ENCODE measurements around the gene TLL2.
"Not testable (repeated sequence)": the region's sequence is repeated elsewhere in the genome, so short reads cannot be mapped to it uniquely, and the experiment has no call there.

TLL2 gene

DNA sequence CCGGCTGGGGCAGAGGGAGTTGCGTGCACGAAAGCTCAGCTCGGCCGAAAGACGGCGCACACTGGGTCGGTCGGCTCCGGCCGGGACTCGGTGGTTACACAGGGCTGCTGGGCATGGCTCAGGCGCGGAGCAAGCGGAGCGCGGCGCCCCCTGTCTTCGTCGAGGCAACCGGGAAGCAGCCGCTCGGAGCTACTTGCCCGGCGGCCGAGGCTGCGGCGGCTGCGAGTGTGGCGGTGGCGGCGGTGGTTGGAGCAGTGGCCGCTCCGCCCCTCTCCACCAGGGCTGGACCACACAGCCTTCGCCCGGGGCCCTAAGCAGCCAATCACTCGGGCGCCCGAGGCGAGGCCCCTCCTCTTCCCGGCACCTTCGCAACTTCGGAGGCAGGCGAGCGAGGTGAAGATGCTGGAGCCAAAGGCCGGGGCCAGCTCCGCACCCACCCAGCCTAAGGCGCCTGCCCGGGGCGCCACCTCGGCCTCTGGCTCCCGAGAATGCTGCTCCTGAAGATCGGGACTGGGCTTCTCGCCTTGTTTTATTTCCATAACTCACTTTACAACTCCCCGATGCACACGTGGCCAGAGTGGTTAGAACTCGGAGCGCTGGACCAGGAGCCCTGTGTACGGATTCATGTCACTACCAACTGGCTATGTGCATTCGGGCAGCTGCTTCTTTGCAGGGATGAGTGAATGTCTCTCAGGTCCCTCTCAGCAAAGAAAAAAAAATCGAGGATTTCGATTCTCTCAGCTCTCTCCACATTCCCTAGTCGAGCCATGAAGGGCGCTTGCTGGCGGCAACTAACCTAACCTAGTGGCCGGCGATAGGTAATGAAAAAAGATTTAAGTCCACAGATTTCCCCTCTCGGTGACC lies at the start of gene TLL2:
Gene TLL2 (minus strand): TSS at position 229 of the 864 bp plus-strand sequence. CDS start 241 bp downstream, outside the sequence.
- peak; percentile 53 for DNase-seq (ENCODE audit: low spot score)

DNA sequence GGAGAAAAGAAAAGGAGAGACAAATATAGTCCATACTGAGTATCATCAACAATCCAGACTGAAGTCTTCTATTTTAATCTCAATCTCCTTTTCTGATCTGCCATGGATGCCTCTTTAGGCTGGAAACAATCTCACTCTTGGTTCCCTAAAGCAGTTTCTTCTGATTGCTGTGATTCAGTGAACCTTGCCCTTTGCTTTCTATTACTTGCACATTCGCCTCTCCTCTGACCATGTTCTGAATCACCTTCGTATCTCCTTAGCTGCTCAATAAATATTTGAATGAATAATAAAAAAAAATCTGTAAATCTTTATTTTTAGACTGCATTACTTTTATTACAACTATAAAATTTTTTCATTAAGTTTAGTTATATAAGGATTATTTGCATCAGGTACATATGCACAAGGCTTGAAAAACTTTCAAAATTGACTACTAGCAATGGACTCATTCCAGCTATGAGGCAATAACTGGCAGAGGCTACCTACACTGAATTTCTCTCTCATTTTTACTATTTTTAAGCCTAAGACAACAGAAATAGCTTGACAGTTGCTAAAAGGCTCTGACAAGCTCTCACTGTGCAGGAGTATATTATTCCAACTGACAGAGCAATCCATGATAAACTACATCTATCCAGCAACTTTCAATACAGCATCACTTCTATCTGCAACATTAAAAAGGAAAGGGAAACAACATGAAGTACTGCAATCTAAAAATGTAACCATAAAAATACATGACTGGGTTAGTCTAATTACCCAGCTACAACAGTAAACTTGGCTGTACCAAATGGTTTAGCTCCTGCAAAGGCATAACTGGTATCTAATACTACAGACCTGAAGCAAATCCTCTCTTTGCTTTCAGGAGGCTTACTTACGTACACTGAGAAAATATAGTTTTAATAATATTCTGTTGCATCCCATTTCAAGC lies 47.5 kb upstream of the TLL2 start:
- DNase-seq (ENCODE audit: low spot score) = no peak

DNA sequence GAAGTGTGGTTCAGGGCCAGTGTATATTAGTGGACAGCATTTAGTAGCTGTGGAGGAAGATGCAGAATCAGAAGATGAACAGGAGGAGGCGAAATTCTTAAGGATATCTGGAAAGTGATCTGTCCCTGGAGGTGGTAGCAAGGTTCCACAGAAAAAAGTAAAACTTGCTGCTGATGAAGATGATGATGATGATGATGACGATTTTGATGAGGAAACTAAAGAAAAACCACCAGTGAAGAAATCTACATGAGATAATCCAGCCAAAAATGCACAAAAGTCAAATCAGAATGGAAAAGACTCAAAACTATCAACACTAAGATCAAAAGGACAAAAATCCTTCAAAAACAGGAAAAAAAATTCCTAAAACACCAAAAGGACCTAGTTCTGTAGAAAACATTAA lies 46.8 kb upstream of the TLL2 start:
- DNase-seq (ENCODE audit: low spot score) = no peak

DNA sequence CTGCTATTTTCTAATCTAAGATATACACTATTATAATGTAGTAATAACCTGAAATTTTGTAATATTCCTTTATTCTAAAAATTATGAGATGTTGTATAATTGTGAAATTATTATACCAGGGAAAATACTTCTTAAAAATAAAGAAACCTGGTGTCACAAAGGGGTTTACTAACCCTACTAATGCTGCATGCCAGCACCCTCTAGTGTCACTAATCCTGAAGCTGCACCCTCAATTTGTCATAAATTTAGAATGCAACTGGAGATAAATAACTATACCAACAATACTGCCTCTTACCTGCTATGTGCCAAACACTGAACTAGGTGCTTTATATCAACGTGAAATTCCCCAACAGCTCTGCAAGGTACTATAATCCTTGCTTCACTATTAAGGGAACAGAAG lies 42.3 kb upstream of the TLL2 start:
- no peak for DNase-seq (ENCODE audit: low spot score)

DNA sequence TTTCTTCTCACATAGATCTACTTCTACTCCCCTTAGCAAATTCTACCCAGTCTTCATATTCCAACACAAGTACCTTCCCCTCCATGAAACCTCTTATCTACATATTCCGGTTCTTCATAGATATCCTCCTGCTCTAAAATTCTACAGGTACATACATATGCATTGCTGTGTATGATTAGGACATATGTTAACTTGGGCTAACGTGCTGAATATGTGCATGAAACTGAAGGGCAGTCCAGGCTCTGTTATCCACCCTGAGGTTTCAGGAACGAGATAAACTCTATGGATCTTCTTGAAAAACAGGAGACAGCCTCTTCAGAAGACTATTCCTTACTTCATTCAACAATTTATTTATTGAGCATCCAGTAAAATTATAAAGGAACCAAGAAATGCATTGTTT lies 41.6 kb upstream of the TLL2 start:
- DNase-seq (ENCODE audit: low spot score) = no peak

DNA sequence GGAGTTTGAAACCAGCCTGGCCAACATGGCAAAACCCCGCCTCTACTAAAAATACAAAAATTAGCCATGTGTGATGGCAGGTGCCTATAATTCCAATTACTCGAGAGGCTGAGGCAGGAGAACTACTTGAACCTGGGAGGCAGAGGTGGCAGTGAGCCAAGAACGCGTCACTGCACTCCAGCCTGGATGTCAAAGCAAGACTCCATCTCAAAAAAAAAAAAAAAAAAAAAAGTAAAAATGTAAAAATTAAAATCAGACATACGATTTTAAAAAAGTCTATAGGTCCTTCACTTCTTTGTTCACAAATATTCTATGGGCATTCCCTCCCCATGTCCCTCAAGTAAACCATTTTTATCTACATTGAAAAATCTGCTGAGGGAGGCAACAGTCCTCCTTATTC lies 34.9 kb upstream of the TLL2 start:
- DNase-seq (ENCODE audit: low spot score) = no peak

DNA sequence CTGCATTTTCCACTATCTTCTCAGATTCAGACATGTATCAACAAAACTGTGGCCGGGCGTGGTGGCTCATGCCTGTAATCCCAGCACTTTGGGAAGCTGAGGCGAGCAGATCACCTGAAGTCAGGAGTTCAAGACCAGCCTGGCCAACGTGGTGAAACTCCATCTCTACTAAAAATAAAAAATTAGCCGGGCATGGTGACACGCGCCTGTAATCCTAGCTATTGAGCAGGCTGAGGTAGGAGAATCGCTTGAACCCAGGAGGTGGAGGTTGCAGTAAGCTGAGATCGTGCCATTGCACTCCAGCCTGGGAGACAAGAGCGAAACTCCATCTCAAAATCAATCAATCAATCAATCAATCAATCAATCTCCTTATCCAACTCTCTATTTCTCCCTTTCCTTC lies 31.8 kb upstream of the TLL2 start:
- not testable (repeated sequence) for DNase-seq (ENCODE audit: low spot score)

DNA sequence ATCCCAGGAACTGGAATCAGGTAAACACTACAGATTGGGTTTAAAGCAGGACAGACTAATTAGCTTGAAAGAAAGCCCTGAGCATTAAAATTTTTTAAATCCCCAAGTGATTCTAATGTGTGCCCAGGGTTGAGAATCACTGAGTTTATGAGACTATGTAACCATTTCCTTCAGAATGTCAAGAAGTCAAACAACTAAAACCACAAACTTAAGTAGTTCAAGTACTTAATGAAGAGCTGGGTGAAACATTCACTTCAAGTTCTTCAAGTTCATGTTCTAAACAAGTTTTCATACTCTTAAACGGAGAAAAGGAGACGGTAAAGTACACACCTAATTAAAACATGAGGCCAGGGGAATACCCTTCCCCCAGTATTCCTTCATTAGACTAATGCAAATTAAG lies 28.2 kb upstream of the TLL2 start:
- DNase-seq (ENCODE audit: low spot score) = no peak

DNA sequence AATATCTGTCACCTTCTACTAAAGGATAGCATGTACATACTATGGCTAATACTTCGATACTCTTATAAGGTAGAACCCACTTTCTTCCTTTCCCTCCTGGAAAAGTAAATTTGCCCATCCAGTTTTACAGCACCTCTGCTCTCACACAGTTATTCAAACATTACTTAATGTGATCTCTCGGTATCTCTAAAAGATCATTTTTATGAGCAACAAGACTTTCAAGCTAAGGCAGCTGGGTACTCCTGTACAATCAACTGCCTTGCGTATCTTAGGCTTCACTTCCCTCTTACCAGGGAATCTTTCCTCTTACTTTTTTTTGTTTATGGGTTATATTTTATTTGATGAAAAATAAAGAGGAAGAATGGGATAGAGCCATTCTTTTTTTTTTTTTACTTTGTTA lies 26.5 kb upstream of the TLL2 start:
- DNase-seq (ENCODE audit: low spot score) = no peak

DNA sequence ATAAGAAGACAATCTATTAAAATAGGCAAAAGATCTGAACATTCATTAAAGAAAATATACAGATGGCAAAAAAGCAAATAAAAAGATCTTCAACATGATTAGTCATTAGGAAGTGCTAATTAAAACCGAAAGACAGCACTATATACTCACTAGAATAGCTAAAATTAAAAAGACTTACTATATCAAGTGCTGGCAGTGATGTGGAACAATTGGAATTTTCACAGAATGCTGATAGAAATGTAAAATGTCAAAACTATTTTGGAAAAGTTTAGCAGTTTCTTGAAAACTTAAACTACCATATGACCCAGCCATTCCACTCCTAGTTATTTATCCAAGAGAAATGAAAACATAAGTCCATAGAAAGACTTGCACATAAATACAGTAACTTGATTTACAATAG lies 25.0 kb upstream of the TLL2 start:
- DNase-seq (ENCODE audit: low spot score) = no peak

DNA sequence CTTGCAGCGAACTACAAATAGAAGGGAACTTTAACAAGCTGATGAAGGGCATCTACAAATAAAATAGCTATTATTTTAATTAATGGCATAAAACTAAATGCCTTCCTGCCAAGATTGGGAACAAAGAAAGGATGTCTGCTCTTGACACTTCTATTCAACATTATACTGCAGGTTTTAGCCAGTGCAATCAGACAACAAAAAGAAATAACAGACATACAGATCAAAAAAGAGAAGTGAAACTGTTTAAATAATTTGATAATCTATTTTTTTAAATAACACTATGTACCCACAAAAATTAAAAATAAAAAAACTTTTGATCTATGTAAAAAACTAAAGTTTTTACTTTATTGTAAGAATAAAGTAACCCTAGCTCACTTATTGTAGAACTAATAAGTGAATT lies 22.4 kb upstream of the TLL2 start:
- DNase-seq (ENCODE audit: low spot score) = no peak

DNA sequence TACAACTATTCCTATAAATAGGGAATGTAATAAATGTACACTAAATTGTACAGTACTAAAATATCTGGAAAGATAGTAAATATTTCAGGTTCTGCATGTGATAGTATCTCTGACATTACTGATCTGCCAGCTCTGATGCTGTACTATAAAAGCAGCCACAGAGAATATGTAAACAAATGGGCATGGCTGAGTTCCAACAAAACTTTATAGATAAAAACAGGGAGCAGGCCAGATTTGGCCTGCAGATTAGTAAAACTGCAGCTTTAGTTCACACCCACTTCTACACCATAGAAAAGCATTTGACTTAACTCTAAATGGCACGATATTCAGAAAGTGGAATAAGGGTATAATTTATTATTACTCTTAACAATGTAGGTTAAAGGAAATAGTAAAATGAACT lies 18.8 kb upstream of the TLL2 start:
- DNase-seq (ENCODE audit: low spot score) = no peak

DNA sequence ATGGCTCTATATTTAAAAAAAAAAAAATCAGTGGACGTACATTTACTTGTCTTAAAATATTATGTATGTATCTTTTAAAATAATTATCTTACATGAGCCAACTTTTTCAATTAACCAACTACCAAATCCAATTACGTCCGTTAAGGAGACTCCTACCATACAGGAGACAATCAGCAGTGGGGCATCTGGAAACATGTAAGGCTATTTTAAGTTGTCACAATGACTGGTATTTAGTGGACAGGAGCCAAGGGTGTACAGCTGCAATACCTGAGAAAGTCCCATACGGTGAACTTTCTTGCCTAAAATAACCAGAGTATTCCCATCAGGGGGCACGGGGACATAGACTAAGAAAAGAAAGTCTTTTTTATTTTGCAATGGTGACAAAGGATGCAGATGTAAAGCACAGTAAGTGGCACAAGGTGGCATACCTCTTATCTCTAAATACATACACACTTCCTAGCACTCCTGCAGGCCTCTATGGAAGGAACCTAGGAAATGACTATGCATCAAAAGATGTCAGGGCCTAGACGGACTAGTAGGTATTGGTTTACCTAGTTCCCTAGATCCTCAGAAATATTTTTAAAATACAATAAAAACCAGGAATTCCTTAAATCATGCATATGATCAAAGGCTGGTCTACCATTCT lies 16.0 kb upstream of the TLL2 start:
- DNase-seq (ENCODE audit: low spot score) = no peak

DNA sequence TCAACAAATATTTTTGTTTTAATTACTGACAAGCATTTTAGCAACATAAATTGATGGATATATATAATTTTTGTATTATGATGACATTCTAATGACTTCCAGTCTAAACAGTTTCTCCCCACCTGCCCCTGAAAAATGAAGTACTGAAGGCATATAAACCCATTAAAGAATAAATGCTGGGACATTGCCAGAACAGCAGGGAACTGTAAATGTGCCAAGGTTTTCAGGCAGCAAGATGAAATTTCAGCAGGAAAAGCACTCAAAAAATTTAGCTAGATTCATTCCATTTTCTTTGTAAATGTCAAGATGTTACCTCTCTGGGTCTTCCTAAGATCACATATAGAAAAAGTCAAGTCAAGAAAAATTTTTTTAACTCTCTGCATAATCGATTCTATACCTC lies 11.0 kb upstream of the TLL2 start:
- no peak for DNase-seq (ENCODE audit: low spot score)

DNA sequence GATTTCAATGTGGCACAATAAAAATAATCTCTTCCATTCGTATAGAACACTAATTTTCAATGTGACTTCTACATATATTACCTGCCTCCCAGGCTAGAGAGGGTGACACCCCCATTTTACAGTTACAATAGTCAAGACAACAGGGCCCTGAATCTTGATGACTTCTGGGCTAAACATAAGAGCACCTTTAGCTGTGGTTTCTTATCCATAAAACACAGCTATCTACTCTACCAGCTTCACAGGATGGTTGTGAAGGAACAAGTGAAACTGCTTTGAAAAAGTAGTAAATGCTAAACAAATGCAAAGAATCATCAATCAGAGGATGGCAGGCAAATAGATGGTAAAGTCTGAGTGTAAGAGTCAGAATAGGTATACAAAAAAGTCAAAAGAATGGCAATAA lies 3.6 kb upstream of the TLL2 start:
- DNase-seq (ENCODE audit: low spot score) = no peak

DNA sequence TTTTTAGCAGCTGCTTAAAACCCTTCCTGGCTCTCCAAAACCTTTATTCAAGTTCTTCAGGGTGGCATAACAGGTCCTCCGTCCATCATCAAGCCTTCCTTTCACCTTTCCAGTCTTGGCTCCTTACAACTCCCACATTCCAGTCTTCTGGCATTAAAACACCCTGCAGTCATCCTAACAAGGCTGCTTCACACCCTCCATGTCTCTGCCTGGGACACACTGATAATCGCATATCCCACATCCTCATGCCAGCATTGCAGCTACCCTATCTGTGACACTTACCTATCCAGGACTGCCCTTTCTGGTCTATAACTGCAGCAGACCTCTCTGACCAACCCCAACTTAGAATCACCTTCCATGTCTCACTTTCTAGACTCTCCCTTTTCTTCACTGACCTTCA lies 2.6 kb upstream of the TLL2 start:
- DNase-seq (ENCODE audit: low spot score) = no peak

DNA sequence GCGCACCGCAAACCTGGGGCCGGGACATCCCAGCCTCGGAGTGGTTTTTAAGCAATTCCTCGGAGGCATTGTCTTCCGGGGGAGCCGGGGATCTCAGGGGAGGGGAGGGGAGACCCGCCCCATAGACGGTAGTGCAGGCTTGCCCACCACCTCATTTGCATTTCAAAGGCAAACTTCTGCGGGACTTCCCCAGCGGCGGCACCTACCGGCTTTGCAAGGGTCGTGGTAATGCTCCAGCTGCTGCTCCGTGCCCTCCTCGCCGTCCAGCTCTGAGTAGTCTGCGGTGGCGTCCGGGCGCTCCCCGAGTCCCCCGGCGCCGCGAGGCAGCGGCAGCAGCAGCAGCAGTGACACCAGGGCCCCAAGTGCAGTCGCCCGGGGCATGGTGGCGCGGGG lies 425 bp downstream of the TLL2 start:
- DNase-seq (ENCODE audit: low spot score) = peak; percentile 33

DNA sequence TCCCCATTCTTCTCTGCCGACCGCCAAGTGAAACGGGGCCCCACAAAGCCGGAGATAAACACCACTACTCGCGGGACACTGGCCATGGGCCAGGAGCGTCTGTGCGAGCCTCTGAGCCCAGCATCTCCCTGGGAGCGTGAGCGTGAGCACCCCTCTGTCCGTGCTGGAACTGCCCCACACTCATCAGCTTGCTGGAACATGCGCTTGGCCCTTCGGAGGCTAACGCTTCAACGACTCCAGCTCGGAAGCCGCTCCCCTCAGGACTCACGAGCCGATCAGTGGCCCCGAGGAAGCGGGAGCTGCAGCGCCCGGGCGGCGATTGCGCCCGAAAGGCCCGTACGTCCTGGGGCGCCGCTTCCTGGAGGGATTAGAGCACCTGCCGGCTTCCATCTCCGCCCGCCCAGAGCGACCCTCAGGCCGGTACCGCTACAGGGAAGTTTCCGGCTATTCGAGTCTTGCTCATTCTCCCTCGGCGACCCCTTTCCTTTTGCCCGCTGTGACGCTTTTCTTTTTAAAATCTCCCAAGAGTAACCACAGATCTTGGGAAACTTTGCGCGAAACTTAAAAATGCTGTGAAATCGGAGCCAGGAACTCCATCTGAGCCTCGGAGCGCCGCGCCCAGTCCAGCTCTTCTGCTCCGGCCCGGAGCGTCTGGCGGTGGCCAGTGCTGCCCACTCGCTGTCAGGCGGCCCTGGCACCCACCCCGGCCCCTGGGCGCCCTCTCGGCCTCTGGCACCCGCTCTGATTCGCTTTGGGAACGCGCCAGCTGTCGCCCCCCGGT lies 1.0 kb downstream of the TLL2 start:
- no peak for DNase-seq (ENCODE audit: low spot score)

DNA sequence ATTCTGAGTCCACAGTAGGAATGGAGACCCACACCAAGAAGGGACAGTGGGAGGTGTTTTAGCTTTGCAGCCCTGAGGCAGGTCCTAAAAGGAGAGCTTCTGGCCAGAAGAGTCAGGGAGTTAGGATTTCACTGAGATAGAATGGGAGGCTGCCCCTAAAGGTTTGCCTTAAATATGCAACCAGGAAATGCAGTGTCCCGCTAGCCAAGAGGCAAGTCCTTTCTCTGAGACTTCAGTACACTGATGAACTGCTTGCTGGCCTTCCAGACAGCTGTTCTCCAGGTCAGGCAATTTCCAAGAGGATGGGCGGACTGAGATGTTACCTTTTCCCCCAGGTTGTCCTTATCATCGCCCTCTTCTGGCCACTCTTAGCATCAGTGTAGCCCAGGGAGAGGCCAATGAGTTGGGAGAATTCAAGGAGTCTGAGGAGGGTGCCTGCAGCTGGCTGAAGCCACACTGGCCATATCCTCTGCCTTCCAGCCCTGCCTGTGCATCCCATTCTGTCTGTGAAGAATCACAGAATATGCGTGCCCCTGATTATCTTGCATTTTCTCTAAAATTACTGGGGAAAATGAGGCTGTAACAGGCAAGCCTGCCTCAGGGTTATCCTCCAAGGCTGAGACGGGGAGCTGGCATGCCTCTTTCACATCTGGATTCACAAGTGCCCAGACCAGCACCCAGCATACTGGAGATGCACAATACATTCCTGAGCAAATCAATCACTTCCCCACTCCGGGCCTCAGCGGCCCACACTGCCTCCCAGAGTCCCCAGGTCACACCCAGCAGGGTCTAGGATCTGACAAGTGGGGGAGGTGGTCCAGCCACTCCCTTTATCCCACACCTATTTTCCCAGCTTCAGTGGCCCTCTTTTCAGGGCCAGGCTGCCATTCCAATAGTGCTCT lies 2.4 kb downstream of the TLL2 start:
- peak; percentile 10 for DNase-seq (ENCODE audit: low spot score)

DNA sequence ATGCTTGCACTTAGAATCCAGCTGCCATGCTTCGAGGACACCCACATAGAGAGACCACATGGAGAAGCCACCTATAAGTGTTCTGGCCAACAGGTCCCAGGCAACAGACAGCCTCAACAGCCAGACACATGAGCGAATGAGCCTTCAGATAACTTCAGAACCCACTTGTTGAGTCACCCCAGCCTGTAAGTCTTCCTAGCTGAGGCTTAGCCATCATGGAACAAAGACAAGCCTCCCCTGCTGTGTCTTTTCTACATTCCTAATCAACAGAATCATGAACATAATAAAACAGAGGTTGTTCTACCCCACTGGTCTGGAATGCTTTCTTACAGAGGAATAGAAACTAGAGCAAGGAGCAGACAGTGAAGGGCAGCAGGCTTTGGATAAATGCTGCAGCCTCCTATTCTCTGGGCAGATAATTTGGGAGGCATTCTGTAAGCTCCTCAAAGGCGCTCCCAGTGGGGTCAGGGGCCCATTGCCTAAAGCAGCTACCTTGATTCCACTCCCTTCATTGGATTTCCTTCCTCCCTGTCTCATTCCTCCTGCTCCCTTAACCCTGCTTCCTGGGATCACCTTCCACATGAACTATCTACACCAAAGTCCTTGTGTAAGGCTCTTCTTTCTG lies 4.6 kb downstream of the TLL2 start:
- DNase-seq (ENCODE audit: low spot score) = no peak

Data from CD4-positive, alpha-beta T cell treated with Interleukin-2 at 100 ng/mL for 4 hours (primary cell).